HUES64 (cell line): ENCODE measurements around the gene ZNHIT1. TPM values are rescaled to one million over a fixed set of nuclear protein-coding genes. Genes with fewer than 3 reads are reported as not detected.

Source experiments
- H3K27ac ChIP-seq: 2 replicates; pipeline ENCODE4 v1.7.0; 2013; ENCODE audit warnings: low read depth, low read length, inconsistent platforms
- H3K27me3 ChIP-seq: 2 replicates; pipeline ENCODE4 v1.6.1; 2013; ENCODE audit warnings: mild to moderate bottlenecking, low read length; ENCODE audit not compliant: insufficient read depth
- H3K36me3 ChIP-seq: 2 replicates; pipeline ENCODE4 v1.6.1; 2013; ENCODE audit warnings: mild to moderate bottlenecking, low read length; ENCODE audit not compliant: insufficient read depth
- H3K4me1 ChIP-seq: 2 replicates; pipeline ENCODE4 v1.6.1; 2013; ENCODE audit warnings: mild to moderate bottlenecking, low read length, moderate library complexity; ENCODE audit not compliant: insufficient read depth
- H3K4me3 ChIP-seq: 2 replicates; pipeline ENCODE4 v1.5.1; 2013; ENCODE audit warnings: mild to moderate bottlenecking, low read length, moderate library complexity
- H3K9ac ChIP-seq: 2 replicates; pipeline ENCODE4 v1.6.1; 2013; ENCODE audit warnings: mild to moderate bottlenecking, low read depth, low read length
- H3K9me3 ChIP-seq: 2 replicates; pipeline ENCODE4 v1.6.1; 2013; ENCODE audit warnings: low read depth, low read length; ENCODE audit not compliant: insufficient read depth
- WGBS: fragments of 150-250, 120-280 bp; methylation state at CpG from one replicate; pipeline ENCODE4 v1.1.7; 2013; ENCODE audit warnings: missing lambda C conversion rate; 5-methylcytosine and 5-hydroxymethylcytosine counted together
- polyA plus RNA-seq, 2 experiments: library from polyadenylated mRNA; stranded (reverse); fragments of 50-300 nt; gene quantifications; one replicate each; pipeline ENCODE4 v1.2.3, GENCODE V29; 2013

Gene ZNHIT1
- 52.1 TPM for polyA plus RNA-seq (2013, experiment 1 of 2)
- 49.8 TPM for polyA plus RNA-seq (2013, experiment 2 of 2)

- H3K27ac ChIP-seq = peak within 1 kb of the TSS; percentile 96
- peaks cover 12% of the 10 kb centered on the region for H3K36me3 ChIP-seq
- peaks cover 5% of the 10 kb centered on the region; the same call in 1 of the 2 replicates for H3K4me1 ChIP-seq
- H3K9me3 ChIP-seq = no peaks in the 10 kb centered on the region
- H3K4me3 ChIP-seq = peak within 1 kb of the TSS; percentile 80
- H3K9ac ChIP-seq = peak within 1 kb of the TSS; percentile 69
- under 1% methylated on average over 57 of the region's 57 CpGs for WGBS
- no peaks in the 10 kb centered on the region for H3K27me3 ChIP-seq
Measured at GRCh38 chr7:101217388-101218235, at the start of gene ZNHIT1, which contains the start of gene PLOD3. ZNHIT1 (plus strand) TSS chr7:101218165; CDS start chr7:101218196, 31 bp downstream. PLOD3 (minus strand) TSS chr7:101217581; CDS start chr7:101217274, 307 bp downstream.

GRCh38 chr7:101168412-101169049 lies 49.4 kb upstream of the ZNHIT1 start:
- Histone ChIP-seq H3K4me1 (peaks cover 40% of the 10 kb centered on the region), H3K27me3 (peaks cover 74% of the 10 kb centered on the region), H3K27ac (peak overlapping the region; percentile 19; the same call in 1 of the 2 replicates), H3K9ac (peak overlapping the region; percentile 23; the same call in 1 of the 2 replicates), H3K4me3 (peak overlapping the region; percentile 43), H3K36me3 (no peaks in the 10 kb centered on the region), H3K9me3 (no peaks in the 10 kb centered on the region)
- 23% methylated on average over 2 of the region's 6 CpGs for WGBS

- Histone ChIP-seq H3K27me3 (peaks cover 79% of the 10 kb centered on the region), H3K9ac (peak overlapping the region; percentile 28; the same call in 1 of the 2 replicates), H3K9me3 (no peaks in the 10 kb centered on the region), H3K36me3 (no peaks in the 10 kb centered on the region), H3K4me3 (peak overlapping the region; percentile 43), H3K4me1 (peaks cover 40% of the 10 kb centered on the region), H3K27ac (peak overlapping the region; percentile 19; the same call in 1 of the 2 replicates)
- 1% methylated on average over 14 of the region's 18 CpGs for WGBS
Measured at GRCh38 chr7:101169110-101169837, 48.7 kb upstream of the ZNHIT1 start.

- peaks cover 36% of the 10 kb centered on the region for H3K4me1 ChIP-seq
- peaks cover 79% of the 10 kb centered on the region for H3K27me3 ChIP-seq
- H3K36me3 ChIP-seq = no peaks in the 10 kb centered on the region
- no peak overlapping the region for H3K27ac ChIP-seq
- peak overlapping the region; percentile 28; the same call in 1 of the 2 replicates for H3K9ac ChIP-seq
- H3K4me3 ChIP-seq = peak overlapping the region; percentile 43
- 2% methylated on average over 32 of the region's 33 CpGs for WGBS
- no peaks in the 10 kb centered on the region for H3K9me3 ChIP-seq
Measured at GRCh38 chr7:101169838-101170551, 48.0 kb upstream of the ZNHIT1 start.

GRCh38 chr7:101170617-101171441 lies 47.1 kb upstream of the ZNHIT1 start:
- H3K9ac ChIP-seq = no peak overlapping the region
- no peak overlapping the region for H3K27ac ChIP-seq
- peak overlapping the region; percentile 43; the same call in 1 of the 2 replicates for H3K4me3 ChIP-seq
- H3K36me3 ChIP-seq = no peaks in the 10 kb centered on the region
- WGBS = 6% methylated on average over 16 of the region's 17 CpGs
- peaks cover 34% of the 10 kb centered on the region for H3K4me1 ChIP-seq
- peaks cover 84% of the 10 kb centered on the region for H3K27me3 ChIP-seq
- no peaks in the 10 kb centered on the region for H3K9me3 ChIP-seq

GRCh38 chr7:101171442-101171837 lies 46.5 kb upstream of the ZNHIT1 start:
- H3K27ac ChIP-seq = no peak overlapping the region
- H3K9ac ChIP-seq = no peak overlapping the region
- H3K4me3 ChIP-seq = peak overlapping the region; percentile 46
- no peaks in the 10 kb centered on the region for H3K9me3 ChIP-seq
- H3K4me1 ChIP-seq = peaks cover 34% of the 10 kb centered on the region
- 4% methylated on average over 12 of the region's 13 CpGs for WGBS
- no peaks in the 10 kb centered on the region for H3K36me3 ChIP-seq
- peaks cover 90% of the 10 kb centered on the region for H3K27me3 ChIP-seq

- no peak overlapping the region for H3K9ac ChIP-seq
Measured at GRCh38 chr7:101172005-101172853, 45.7 kb upstream of the ZNHIT1 start.

GRCh38 chr7:101172854-101173751 lies 44.9 kb upstream of the ZNHIT1 start:
- peak overlapping the region; percentile 46 for H3K4me3 ChIP-seq
- no peak overlapping the region for H3K9ac ChIP-seq
- WGBS = 4% methylated on average over 52 of the region's 53 CpGs
- no peak overlapping the region for H3K27ac ChIP-seq
- H3K9me3 ChIP-seq = no peaks in the 10 kb centered on the region
- H3K27me3 ChIP-seq = peaks cover 100% of the 10 kb centered on the region
- no peaks in the 10 kb centered on the region for H3K36me3 ChIP-seq
- peaks cover 28% of the 10 kb centered on the region for H3K4me1 ChIP-seq

More at GRCh38 chr7:101172005-101172853, 45.7 kb upstream of the ZNHIT1 start:
- Histone ChIP-seq H3K27ac (no peak overlapping the region), H3K9me3 (no peaks in the 10 kb centered on the region), H3K27me3 (peaks cover 98% of the 10 kb centered on the region), H3K4me3 (peak overlapping the region; percentile 46), H3K36me3 (no peaks in the 10 kb centered on the region), H3K4me1 (peaks cover 34% of the 10 kb centered on the region)
- under 1% methylated on average over 76 of the region's 79 CpGs for WGBS
